22Rv1 (cell line): ENCODE results near the gene MCUB.

Source experiments
- CTCF ChIP-seq: fragments of 450-650 bp; IDR thresholded peaks from 2 replicates; pipeline ENCODE4 v1.5.1; 2017; ENCODE audit warnings: mild to moderate bottlenecking
- ZFX ChIP-seq: fragments of 450-650 bp; IDR thresholded peaks from 2 replicates; pipeline ENCODE4 v1.6.1; 2017; ENCODE audit warnings: antibody characterized with exemption, borderline replicate concordance

- no peak for TF ChIP-seq CTCF
- TF ChIP-seq ZFX = no peak
Observed at GRCh38 chr4:109610489-109610888, 50.4 kb downstream of the MCUB start.
